Right lobe of liver (tissue), 4 donors: Measurements from ENCODE around the gene ELP5.
A peak's percentile ranks its signal among the peaks of the same experiment; 100 is the strongest.

ENCODE experiments used
- POLR2A ChIP-seq: fragments of 450-650 bp; IDR thresholded peaks from one replicate; pipeline ENCODE4 v1.6.1; 2017; ENCODE audit warnings: antibody characterized with exemption, mild to moderate bottlenecking
- TF ChIP-seq, protein P1 (sequence below), 4 donors: fragments of 200-600 bp in 3 of 4; fragments of 450-650 bp in 1 of 4; IDR thresholded peaks; one replicate each; pipeline versions ENCODE4 v1.5.1 to v1.8.0; 2016 to 2022; ENCODE audit warnings: antibody characterized with exemption in 4 of 4, mild to moderate bottlenecking in 2 of 4
- donor health status: DM: no; HTN: no; CAD: no.
- donor health status: DM: no; HTN: no; CAD: no.
- donor health status: DM: no; HTN: yes; CAD: no.

DNA sequence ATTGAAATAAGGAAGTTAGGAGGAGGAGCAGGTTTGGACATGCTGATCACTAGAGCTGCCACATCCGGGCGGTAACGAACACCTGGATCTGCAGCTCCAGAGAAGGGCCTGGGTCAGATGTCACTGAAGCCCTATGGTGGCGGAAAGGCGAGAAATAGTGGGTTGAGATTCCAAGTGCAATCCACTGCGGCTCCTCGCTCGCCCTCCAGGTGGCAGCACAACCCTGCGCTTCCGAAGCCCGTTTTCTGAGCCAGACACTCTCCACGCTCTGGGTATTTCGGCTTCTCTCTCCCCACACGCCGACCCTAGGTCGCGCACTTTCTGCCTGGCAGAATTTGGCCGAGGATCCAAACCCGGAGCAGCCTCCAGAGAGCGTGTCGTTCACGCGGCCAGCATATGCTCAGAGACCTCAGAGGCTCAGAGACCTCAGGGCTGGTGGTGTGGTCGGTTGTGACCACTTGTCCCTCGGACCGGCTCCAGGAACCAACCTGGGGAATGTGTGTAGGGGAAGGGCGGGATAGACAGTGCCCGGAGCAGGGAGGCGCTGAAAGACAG is 28.6 kb downstream of the ELP5 start:
- TF ChIP-seq, protein P1, sequence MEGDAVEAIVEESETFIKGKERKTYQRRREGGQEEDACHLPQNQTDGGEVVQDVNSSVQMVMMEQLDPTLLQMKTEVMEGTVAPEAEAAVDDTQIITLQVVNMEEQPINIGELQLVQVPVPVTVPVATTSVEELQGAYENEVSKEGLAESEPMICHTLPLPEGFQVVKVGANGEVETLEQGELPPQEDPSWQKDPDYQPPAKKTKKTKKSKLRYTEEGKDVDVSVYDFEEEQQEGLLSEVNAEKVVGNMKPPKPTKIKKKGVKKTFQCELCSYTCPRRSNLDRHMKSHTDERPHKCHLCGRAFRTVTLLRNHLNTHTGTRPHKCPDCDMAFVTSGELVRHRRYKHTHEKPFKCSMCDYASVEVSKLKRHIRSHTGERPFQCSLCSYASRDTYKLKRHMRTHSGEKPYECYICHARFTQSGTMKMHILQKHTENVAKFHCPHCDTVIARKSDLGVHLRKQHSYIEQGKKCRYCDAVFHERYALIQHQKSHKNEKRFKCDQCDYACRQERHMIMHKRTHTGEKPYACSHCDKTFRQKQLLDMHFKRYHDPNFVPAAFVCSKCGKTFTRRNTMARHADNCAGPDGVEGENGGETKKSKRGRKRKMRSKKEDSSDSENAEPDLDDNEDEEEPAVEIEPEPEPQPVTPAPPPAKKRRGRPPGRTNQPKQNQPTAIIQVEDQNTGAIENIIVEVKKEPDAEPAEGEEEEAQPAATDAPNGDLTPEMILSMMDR (IDR thresholded peaks at IDR 0.05): peak; percentile 92 to 97 (median 96)
- no peak for TF ChIP-seq POLR2A
